Activated naive CD4-positive, alpha-beta T cell treated with anti-CD3 and anti-CD28 coated beads for 36 hours (primary cell): Measurements from ENCODE around the gene TMPRSS5. TPM values are rescaled to one million over a fixed set of nuclear protein-coding genes. Genes with fewer than 3 reads are reported as not detected.

Source experiments
- CTCF ChIA-PET: fragments of 350-600 bp; sonication (Branson Sonifier 250); formaldehyde crosslinking; loops from one replicate; lab custom pipeline; 2021; ENCODE audit warnings: antibody characterized with exemption; lab: Charles Lee
- DNase-seq: peaks from one replicate; pipeline ENCODE4 v3.0.0-alpha.2; 2020
- H3K27ac Mint-ChIP-seq: one replicate; pipeline ENCODE4 v1.8.0; 2021; ENCODE audit warnings: mild to moderate bottlenecking, mixed read lengths
- H3K27me3 Mint-ChIP-seq: one replicate; pipeline ENCODE4 v1.8.0; 2021; ENCODE audit warnings: low read depth, mixed read lengths
- H3K36me3 Mint-ChIP-seq: one replicate; pipeline ENCODE4 v1.8.0; 2021; ENCODE audit warnings: low read depth, mixed read lengths
- H3K4me1 Mint-ChIP-seq: one replicate; pipeline ENCODE4 v1.8.0; 2021; ENCODE audit warnings: low read depth, mixed read lengths
- H3K4me3 Mint-ChIP-seq: one replicate; pipeline ENCODE4 v1.8.0; 2021; ENCODE audit warnings: mild to moderate bottlenecking, moderate library complexity, mixed read lengths
- H3K9me3 Mint-ChIP-seq: one replicate; pipeline ENCODE4 v1.8.0; 2021; ENCODE audit warnings: mixed read lengths
- intact Hi-C: fragments of 100-400 bp; cut with micrococcal nuclease; formaldehyde crosslinking; loops from one replicate; pipeline ENCODE4 v1.15.1; 2023
- total RNA-seq, 2 experiments: library from RNA; stranded (reverse); gene quantifications; one replicate each; pipeline ENCODE4 v1.2.3, GENCODE V29; 2021

The TMPRSS5 gene
- total RNA-seq, 2 experiments from 2014 or later: 1.1 to 1.2 TPM

GRCh38 chr11:113694390-113694789 lies 11.7 kb downstream of the TMPRSS5 start:
- DNase-seq: no peak
- H3K9me3 Mint-ChIP-seq: no peaks in the 10 kb centered on the region
- CTCF ChIA-PET: no interaction called here
- peaks cover 3% of the 10 kb centered on the region for H3K36me3 Mint-ChIP-seq
- H3K27me3 Mint-ChIP-seq: no peaks in the 10 kb centered on the region
- H3K4me1 Mint-ChIP-seq: no peaks in the 10 kb centered on the region
- intact Hi-C loops: no loop called here
- no peak overlapping the region for H3K4me3 Mint-ChIP-seq
- no peak overlapping the region for H3K27ac Mint-ChIP-seq

- H3K4me3 Mint-ChIP-seq: no peak overlapping the region
- H3K27ac Mint-ChIP-seq: no peak overlapping the region
- CTCF ChIA-PET: no interaction called here
- peaks cover 3% of the 10 kb centered on the region for H3K36me3 Mint-ChIP-seq
- no peaks in the 10 kb centered on the region for H3K4me1 Mint-ChIP-seq
- H3K27me3 Mint-ChIP-seq: no peaks in the 10 kb centered on the region
- H3K9me3 Mint-ChIP-seq: no peaks in the 10 kb centered on the region
- intact Hi-C loops: no loop called here
- DNase-seq: no peak
Measured at GRCh38 chr11:113693030-113693429, 13.1 kb downstream of the TMPRSS5 start.

- CTCF ChIA-PET: no interaction called here
- peaks cover 1% of the 10 kb centered on the region for H3K36me3 Mint-ChIP-seq
- peak; percentile 30 for DNase-seq
- no peaks in the 10 kb centered on the region for H3K27me3 Mint-ChIP-seq
- H3K27ac Mint-ChIP-seq: no peak overlapping the region
- no peaks in the 10 kb centered on the region for H3K4me1 Mint-ChIP-seq
- no peak overlapping the region for H3K4me3 Mint-ChIP-seq
- H3K9me3 Mint-ChIP-seq: no peaks in the 10 kb centered on the region
- intact Hi-C loops: no loop called here
Measured at GRCh38 chr11:113690619-113691569, 15.2 kb downstream of the TMPRSS5 start.

GRCh38 chr11:113689768-113690618 lies 16.1 kb downstream of the TMPRSS5 start:
- Mint-ChIP-seq H3K36me3 (peaks cover under 1% of the 10 kb centered on the region), H3K9me3 (no peaks in the 10 kb centered on the region), H3K27ac (no peak overlapping the region), H3K27me3 (no peaks in the 10 kb centered on the region), H3K4me1 (no peaks in the 10 kb centered on the region), H3K4me3 (no peak overlapping the region)
- intact Hi-C loops: no loop called here
- DNase-seq: no peak
- CTCF ChIA-PET: no interaction called here

- Mint-ChIP-seq H3K36me3 (no peaks in the 10 kb centered on the region), H3K4me1 (no peaks in the 10 kb centered on the region), H3K27ac (no peak overlapping the region), H3K9me3 (no peaks in the 10 kb centered on the region), H3K4me3 (no peak overlapping the region), H3K27me3 (peaks cover under 1% of the 10 kb centered on the region)
- intact Hi-C loops: no loop called here
- CTCF ChIA-PET: no interaction called here
- DNase-seq: no peak
Measured at GRCh38 chr11:113685654-113686359, 20.3 kb downstream of the TMPRSS5 start.

GRCh38 chr11:113684496-113684895 lies 21.6 kb downstream of the TMPRSS5 start:
- DNase-seq: no peak
- H3K4me1 Mint-ChIP-seq: no peaks in the 10 kb centered on the region
- no peaks in the 10 kb centered on the region for H3K36me3 Mint-ChIP-seq
- H3K9me3 Mint-ChIP-seq: no peaks in the 10 kb centered on the region
- intact Hi-C loops: no loop called here
- peak overlapping the region; percentile 21 for H3K27ac Mint-ChIP-seq
- CTCF ChIA-PET: no interaction called here
- H3K4me3 Mint-ChIP-seq: no peak overlapping the region
- peaks cover 3% of the 10 kb centered on the region for H3K27me3 Mint-ChIP-seq

GRCh38 chr11:113683481-113684046 lies 22.5 kb downstream of the TMPRSS5 start:
- Mint-ChIP-seq H3K4me3 (no peak overlapping the region), H3K36me3 (no peaks in the 10 kb centered on the region), H3K27ac (no peak overlapping the region), H3K4me1 (no peaks in the 10 kb centered on the region), H3K9me3 (no peaks in the 10 kb centered on the region), H3K27me3 (peaks cover 3% of the 10 kb centered on the region)
- CTCF ChIA-PET: no interaction called here
- intact Hi-C loops: no loop called here
- DNase-seq: no peak

GRCh38 chr11:113681711-113682413 lies 24.2 kb downstream of the TMPRSS5 start:
- Mint-ChIP-seq H3K36me3 (no peaks in the 10 kb centered on the region), H3K4me3 (no peak overlapping the region), H3K27me3 (peaks cover 3% of the 10 kb centered on the region), H3K9me3 (no peaks in the 10 kb centered on the region), H3K27ac (no peak overlapping the region), H3K4me1 (no peaks in the 10 kb centered on the region)
- DNase-seq: no peak
- CTCF ChIA-PET: no interaction called here
- intact Hi-C loops: no loop called here

- no peak overlapping the region for H3K4me3 Mint-ChIP-seq
- H3K27me3 Mint-ChIP-seq: peaks cover 3% of the 10 kb centered on the region
- H3K27ac Mint-ChIP-seq: no peak overlapping the region
- H3K36me3 Mint-ChIP-seq: no peaks in the 10 kb centered on the region
- no peaks in the 10 kb centered on the region for H3K4me1 Mint-ChIP-seq
- intact Hi-C loops: no loop called here
- CTCF ChIA-PET: no interaction called here
- DNase-seq: no peak
- H3K9me3 Mint-ChIP-seq: no peaks in the 10 kb centered on the region
Measured at GRCh38 chr11:113681282-113681681, 24.8 kb downstream of the TMPRSS5 start.

- H3K9me3 Mint-ChIP-seq: no peaks in the 10 kb centered on the region
- H3K4me1 Mint-ChIP-seq: no peaks in the 10 kb centered on the region
- H3K27me3 Mint-ChIP-seq: peaks cover 8% of the 10 kb centered on the region
- no peak overlapping the region for H3K4me3 Mint-ChIP-seq
- intact Hi-C loops: no loop called here
- CTCF ChIA-PET: no interaction called here
- H3K36me3 Mint-ChIP-seq: no peaks in the 10 kb centered on the region
- no peak overlapping the region for H3K27ac Mint-ChIP-seq
- DNase-seq: no peak
Measured at GRCh38 chr11:113677685-113678084, 28.4 kb downstream of the TMPRSS5 start.

- Mint-ChIP-seq H3K36me3 (no peaks in the 10 kb centered on the region), H3K9me3 (no peaks in the 10 kb centered on the region), H3K4me3 (no peak overlapping the region), H3K4me1 (no peaks in the 10 kb centered on the region), H3K27ac (no peak overlapping the region), H3K27me3 (peaks cover 8% of the 10 kb centered on the region)
- intact Hi-C loops: no loop called here
- DNase-seq: no peak
- CTCF ChIA-PET: no interaction called here
Measured at GRCh38 chr11:113675565-113675964, 30.5 kb downstream of the TMPRSS5 start.
